BJ (cell line): ENCODE data around the gene LCNL1. TPM values are rescaled to one million over a fixed set of nuclear protein-coding genes. Genes with fewer than 3 reads are reported as not detected.

Experiments used
- CTCF ChIA-PET: fragments of 350-600 bp; formaldehyde crosslinking; extraction: SDS; loops from one replicate; lab custom pipeline; 2021; ENCODE audit warnings: antibody characterized with exemption, inconsistent platforms; lab: Yijun Ruan, JAX
- POLR2A ChIA-PET: fragments of 300-600 bp; sonication (Branson Sonifier 250); formaldehyde crosslinking; extraction: SDS; loops from one replicate; lab custom pipeline; 2021; ENCODE audit warnings: antibody characterized with exemption; lab: Charles Lee
- DNase-seq: peaks from one replicate; pipeline ENCODE4 v3.0.0-alpha.2; 2011; ENCODE audit warnings: low read depth
- H3K27me3 ChIP-seq: 2 replicates; pipeline ENCODE4 v1.6.0; 2011; ENCODE audit warnings: low read length; ENCODE audit not compliant: control insufficient read depth, insufficient read depth
- H3K36me3 ChIP-seq: 2 replicates; pipeline ENCODE4 v1.5.1; 2011; ENCODE audit warnings: low read length; ENCODE audit not compliant: control insufficient read depth, insufficient read depth
- H3K4me3 ChIP-seq: 2 replicates; pipeline ENCODE4 v1.5.1; 2011; ENCODE audit warnings: low read depth, mild to moderate bottlenecking, control low read depth, low read length
- CTCF ChIP-seq: IDR thresholded peaks from 2 replicates; pipeline ENCODE4 v1.5.1; 2011; ENCODE audit warnings: low read depth, mild to moderate bottlenecking, control low read depth, inconsistent platforms, low read length, moderate library complexity; ENCODE audit not compliant: insufficient read depth
- polyA plus RNA-seq: library from polyadenylated mRNA; depleted of rRNA; stranded (reverse); fragments of >200 nt; gene quantifications from 2 replicates; pipeline ENCODE4 v1.2.3, GENCODE V29; 2011

LCNL1 gene
- polyA plus RNA-seq, 1 experiment = 0.01 TPM

GRCh38 chr9:137022662-137023008, 39.8 kb downstream of the LCNL1 start:
- DNase-seq = no peak
- Histone ChIP-seq H3K4me3 (no peak overlapping the region), H3K36me3 (peaks cover 8% of the 10 kb centered on the region), H3K27me3 (no peaks in the 10 kb centered on the region)
- POLR2A ChIA-PET = no interaction called here
- CTCF ChIA-PET = interaction anchor here (0.8 to 10.7 kb wide), 2 partner anchors 13 to 214 kb away, joined by 3 to 50 read pairs; no protein-coding TSS in a partner anchor
- TF ChIP-seq CTCF = no peak

DNA sequence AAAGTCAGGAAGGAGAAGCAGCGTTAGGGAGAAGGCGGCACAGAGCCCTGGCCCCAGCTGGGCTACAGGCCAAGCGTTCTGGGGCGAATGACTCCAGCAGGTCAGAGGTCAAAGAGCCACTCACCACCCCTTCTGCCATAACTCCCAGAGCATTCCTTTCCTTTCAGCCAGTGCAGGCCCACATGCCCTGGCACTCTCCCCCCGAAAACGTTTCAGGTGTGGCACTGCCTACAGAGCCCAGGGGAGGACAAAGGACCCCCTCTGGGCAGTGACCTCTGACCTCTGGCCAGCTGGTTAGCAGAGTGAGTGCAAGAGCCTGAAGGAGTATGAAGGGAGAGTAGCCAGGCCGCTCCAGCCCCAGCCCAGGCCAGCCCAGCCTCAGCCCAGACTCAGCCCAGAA, 40.4 kb downstream of the LCNL1 start:
- Histone ChIP-seq H3K27me3 (no peaks in the 10 kb centered on the region), H3K4me3 (no peak overlapping the region), H3K36me3 (peaks cover 6% of the 10 kb centered on the region)
- POLR2A ChIA-PET = no interaction called here
- no peak for DNase-seq
- CTCF ChIA-PET = interaction anchor here (10.7 kb wide), 1 partner anchor 13 kb away, joined by 50 read pairs; no protein-coding TSS in a partner anchor
- TF ChIP-seq CTCF = no peak

DNA sequence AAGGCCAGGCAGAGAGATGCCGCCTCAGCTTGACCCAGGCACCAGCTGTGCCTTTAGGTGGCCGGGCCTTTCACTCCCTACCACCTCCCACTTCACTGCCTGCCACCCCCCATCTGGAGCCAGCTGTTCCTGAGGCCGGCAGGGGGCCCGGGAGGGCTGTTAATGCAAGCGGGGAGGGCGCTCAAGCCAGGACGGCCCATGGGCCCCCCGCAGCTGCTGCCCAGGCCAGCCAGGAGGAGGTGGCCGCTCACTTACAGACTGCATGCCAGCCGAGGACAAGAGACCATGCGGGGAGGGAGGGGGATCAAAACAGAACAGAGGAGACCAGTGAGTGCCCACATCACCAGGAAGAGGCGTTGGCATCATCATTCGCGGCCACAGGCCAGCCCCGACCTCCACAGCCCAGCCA, 40.8 kb downstream of the LCNL1 start:
- Histone ChIP-seq H3K27me3 (no peaks in the 10 kb centered on the region), H3K36me3 (peaks cover 6% of the 10 kb centered on the region), H3K4me3 (no peak overlapping the region)
- ChIA-PET CTCF (interaction anchor here (10.7 kb wide), 1 partner anchor 13 kb away, joined by 50 read pairs; no protein-coding TSS in a partner anchor), POLR2A (no interaction called here)
- no peak for TF ChIP-seq CTCF
- no peak for DNase-seq

- Histone ChIP-seq H3K4me3 (no peak overlapping the region), H3K36me3 (peaks cover 5% of the 10 kb centered on the region), H3K27me3 (no peaks in the 10 kb centered on the region)
- ChIA-PET POLR2A (no interaction called here), CTCF (interaction anchor here (1.1 to 10.7 kb wide), 6 partner anchors 11 to 77 kb away, joined by 5 to 50 read pairs (median 6); partner anchors contain the start of genes CLIC3 and SAPCD2)
- TF ChIP-seq CTCF = no peak
- no peak for DNase-seq
These were observed 42.7 kb downstream of the LCNL1 start for GRCh38 chr9:137025517-137025966.

DNA sequence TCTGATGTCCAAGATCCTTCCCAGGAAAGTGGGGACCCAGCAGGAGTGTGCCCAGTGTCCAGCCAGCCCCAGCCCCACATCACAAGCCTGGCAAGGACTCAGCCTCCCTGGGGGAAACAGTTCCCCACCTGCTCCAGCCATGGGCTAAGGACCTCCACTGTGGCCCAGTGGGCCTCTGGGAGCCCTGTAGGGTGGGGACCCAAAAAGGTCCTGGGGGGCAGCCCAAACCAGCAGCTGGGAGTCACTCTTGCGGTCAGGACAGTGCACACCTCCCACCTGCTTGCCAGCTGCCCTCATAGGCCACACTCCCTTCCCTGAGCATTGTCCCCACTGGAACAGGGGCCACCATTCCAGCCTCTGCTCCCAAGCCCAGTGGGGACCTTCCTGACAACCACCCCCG, 43.6 kb downstream of the LCNL1 start:
- peaks cover 1% of the 10 kb centered on the region for H3K36me3 ChIP-seq
- H3K27me3 ChIP-seq = no peaks in the 10 kb centered on the region
- POLR2A ChIA-PET = no interaction called here
- H3K4me3 ChIP-seq = no peak overlapping the region
- CTCF ChIA-PET = interaction anchor here (0.7 to 10.7 kb wide), 11 partner anchors 10 to 238 kb away, joined by 3 to 50 read pairs (median 5); partner anchors contain the start of genes AJM1, CLIC3 and SAPCD2
- no peak for TF ChIP-seq CTCF
- DNase-seq = no peak
